Stimulated activated CD8-positive, alpha-beta memory T cell treated with anti-CD3 and anti-CD28 coated beads, Interleukin-7, amount 100 ng/mL, for 1 hour (primary cell): Measurements from ENCODE around the gene CAPZB.
"Not testable (repeated sequence)": the region's sequence is repeated elsewhere in the genome, so short reads cannot be mapped to it uniquely, and the experiment has no call there.

Source experiments
- DNase-seq, 2 donors: peaks; one replicate each; pipeline ENCODE4 v3.0.0-alpha.2; 2020; ENCODE audit warnings: low read depth in 2 of 2

Gene CAPZB

GRCh38 chr1:19497443-19497842 is 12.1 kb upstream of the CAPZB start:
- not testable (repeated sequence) for DNase-seq

GRCh38 chr1:19496527-19496874 is 11.2 kb upstream of the CAPZB start:
- no peak for DNase-seq

GRCh38 chr1:19495799-19496526 is 10.6 kb upstream of the CAPZB start:
- DNase-seq = no peak

- DNase-seq = no peak
Observed at GRCh38 chr1:19495000-19495656, 9.8 kb upstream of the CAPZB start.

DNA sequence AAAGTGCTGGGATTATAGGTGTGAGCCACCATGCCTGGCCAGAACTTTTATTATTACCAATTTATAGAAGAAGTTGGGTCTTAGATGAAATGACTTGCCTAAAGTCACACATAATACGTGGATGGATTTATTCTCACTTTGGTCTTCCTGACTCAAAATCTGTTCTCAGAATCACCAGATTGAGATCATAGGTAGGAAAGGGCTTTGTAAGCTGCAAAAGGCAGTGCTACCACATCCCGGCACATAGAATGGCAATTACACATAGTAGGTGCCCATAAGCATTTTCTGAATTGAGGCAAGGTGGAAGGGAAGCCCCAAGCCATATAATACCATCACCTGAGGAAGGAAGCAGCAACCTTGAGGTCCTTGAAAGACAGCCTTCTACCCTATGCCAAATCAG is 8.2 kb upstream of the CAPZB start:
- DNase-seq = no peak

- no peak for DNase-seq
Observed at GRCh38 chr1:19489996-19490395, 4.7 kb upstream of the CAPZB start.

DNA sequence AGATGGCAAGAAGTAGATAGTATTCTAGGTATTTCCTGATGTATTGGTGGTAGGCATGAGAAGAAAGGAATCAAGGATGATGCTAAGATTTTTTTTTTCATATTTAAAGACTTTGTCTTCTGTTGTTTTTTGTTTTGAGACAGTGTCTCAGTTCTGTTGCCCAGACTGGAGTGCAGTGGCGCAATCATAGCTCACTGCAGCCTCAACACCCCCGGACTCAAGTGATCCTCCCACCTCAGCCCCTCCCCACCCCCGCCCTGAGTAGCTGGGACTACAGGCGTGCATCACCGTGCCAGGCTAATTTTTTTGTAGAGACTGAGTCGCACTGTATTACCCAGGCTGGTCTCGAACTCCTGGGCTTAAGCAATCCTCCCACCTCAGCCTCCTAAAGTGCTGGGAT is 2.8 kb upstream of the CAPZB start:
- no peak for DNase-seq

DNA sequence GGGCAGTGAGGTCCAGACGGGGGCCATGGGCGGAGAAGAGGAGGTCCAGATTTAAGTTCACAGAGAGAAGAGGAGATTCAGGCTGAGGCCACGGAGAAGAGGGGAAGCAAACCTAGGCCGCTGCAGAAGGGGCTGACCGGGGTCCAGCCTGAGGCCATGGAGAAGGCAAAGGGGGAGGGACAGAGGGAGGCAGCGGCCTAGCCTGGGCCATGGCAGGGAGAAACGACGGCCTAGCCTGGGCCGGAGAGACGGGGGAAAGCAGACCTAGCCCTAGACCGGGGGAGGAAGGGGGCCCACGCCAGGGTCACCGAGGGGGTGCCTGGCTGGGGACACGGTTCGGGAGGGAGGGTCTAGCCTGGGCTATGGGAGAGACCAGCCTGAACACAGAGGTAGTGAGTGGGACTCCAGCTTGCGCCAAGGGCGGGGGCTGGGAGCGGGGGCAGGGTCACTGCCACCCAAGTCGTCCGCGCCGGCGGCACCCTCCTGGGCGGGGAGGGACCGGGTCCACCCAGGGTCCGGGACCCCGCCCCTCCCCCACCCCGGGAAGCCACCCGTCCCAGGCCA is 459 bp downstream of the CAPZB start:
- DNase-seq = no peak

GRCh38 chr1:19484338-19484797 is 971 bp downstream of the CAPZB start:
- no peak for DNase-seq

DNA sequence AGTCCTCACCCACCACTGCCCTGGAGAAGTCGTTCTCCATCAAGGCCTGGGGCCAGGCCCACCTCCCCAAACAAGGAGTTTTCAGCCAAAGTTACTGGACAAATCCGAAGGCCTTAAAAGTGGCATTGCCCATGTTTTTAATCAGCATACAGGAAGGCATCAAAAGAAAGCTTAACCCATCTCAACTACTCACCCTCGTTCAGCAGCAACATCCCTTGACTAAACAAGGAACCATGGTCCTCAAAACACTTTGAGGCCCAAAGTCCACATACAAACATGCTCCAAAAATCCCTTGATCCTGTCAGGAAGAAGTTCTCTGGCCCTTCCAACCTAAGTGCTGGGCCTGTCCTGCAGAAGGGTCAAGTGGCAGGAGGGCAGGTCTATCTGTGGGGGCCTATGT is 1.6 kb downstream of the CAPZB start:
- no peak for DNase-seq

DNA sequence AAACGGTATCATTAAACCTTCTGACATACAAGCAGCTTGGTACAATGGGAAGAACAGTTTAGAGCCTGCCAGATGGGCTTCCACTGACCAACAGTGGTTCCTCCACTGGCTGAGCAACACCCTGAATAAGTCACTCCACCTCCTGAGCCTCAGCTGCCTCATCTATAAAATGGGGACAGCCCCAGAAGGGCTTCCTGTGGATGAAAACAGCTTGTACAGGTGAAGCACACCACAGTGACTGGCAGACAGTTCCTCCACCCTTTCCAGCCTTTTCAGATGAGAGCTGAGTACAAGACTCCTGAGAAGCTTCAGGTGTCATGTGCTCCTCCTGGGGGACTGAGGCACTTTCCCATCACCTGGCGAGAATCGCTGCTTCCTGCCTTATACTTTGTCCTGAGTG is 2.1 kb downstream of the CAPZB start:
- no peak for DNase-seq

GRCh38 chr1:19481826-19482398 is 3.4 kb downstream of the CAPZB start:
- DNase-seq = no peak

- DNase-seq = no peak
Observed at GRCh38 chr1:19480282-19480681, 5.1 kb downstream of the CAPZB start.

DNA sequence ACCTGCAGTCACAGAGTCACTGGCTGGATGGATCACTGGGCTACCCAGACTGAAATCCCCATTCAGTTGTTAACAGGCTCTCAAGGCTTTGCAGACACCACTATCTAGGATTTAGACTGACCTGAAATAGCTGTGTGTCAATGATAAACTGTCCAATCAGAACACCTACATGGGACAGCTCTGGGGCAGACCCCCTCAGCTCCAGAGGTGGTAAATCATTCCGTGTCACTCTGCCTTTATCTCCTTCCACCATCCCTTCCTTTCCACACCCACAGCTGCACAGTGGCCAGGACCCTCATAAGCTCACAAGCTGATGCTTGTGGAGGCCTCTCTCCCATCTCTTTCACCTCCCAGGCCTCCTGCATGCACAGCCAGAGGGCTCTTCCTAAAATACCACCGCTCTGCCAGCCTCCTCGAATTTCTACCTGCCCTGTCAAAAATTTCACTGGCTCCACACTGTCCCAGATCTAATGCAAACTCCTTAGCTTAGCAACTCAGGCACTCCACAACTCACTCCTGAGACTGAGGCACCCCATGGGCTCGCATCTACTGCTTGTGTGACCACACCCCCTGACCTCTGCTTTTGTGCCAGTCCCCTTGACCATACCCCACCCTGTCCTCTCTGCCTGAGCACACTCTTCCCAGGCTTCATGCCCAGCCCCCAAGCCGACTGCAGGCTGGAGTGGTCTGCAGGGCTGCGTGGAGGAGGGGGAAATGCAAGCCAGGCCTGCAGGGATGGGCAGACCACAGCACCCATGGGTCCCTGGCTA is 5.8 kb downstream of the CAPZB start:
- no peak for DNase-seq

DNA sequence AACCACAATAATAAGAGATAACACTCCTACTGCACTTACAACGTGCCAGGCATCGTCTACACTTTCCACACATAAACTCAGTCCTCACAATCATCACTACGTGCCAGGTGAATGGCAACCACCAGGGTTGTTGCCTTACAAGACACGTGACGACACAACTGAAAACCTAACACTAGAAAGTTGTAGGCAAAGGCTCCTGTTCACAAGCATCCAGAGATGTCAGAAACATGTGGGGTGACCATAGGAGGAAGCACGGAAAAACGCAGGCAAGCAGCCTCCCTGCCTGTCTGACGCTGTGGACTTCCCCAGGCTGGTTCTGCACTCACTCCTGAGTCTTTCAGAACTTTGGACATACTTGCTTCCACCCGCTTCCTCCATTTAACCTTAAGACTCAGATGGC is 7.0 kb downstream of the CAPZB start:
- DNase-seq = no peak

- DNase-seq = no peak
Observed at GRCh38 chr1:19477284-19478249, 7.8 kb downstream of the CAPZB start.

DNA sequence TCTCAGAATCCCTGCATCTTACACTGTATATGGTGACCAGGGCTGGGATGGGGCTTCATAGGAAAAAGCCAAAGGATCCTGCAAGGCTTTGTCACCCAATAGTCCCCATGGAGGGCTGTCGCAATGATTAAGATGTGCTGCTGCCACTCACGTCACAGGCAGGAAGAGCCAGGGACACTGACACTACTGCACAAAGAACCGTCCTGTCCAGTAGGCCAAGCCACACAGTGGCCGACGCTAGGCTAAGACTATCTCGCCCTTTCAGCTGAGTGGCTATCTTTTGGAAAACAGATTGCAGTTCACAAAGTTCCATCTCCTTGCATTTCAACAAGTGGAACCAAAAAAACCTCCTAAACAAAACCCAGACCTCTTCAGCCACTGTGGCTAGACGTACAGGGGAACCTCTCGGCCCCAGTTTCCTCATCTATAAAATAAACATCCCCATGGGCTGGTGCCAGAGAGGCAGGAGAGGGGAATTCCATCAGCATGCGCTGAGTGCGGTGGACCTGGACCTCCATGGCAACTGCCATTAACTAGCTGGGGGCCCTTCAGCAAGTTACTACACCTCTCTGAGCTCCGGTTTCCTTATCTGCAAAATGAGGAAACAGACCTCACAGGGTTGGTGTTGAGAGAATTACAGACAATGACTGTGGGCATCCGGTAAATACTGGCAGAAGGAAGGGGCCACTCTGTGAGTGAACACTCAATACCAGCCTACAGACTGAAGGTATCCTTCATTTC is 8.7 kb downstream of the CAPZB start:
- no peak for DNase-seq

DNA sequence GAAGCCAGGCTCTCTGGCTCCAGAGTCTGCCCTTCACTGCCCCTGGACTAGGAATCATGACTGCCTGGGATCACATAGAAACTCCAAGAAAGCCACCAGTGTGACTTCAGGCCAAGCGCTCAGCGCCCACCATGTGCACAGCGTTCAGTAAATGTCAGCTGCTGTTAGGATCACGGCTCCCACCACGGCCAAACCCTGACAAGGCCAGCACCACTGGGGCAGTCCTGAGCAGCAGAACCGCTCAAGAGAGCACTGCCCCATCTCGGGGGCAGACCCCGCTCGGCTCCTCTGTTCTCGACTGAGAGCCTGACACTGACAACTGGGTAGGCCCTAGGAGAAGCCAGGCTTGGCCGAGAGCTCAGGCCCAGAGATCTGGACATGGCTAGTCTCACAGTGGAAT is 10.0 kb downstream of the CAPZB start:
- DNase-seq = no peak

DNA sequence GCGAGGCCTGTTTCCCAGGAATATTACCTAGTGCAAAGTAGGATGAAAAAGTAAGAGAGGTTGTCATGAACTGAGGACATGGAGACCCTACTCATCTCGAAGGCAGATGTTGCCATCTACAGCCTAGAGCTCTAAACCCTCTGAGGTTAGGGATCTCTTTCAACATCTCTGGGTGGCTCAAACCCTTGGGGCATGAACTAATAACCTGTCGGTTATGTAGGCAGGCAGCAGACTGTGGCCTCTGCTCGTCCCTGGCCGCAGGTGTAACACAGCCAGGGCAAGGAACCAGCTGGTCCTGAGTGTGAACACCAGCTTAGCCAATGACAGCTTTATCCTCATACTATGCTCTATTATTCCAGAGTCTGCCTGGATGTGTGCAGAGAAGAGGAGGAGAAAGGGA is 13.2 kb downstream of the CAPZB start:
- no peak for DNase-seq

DNA sequence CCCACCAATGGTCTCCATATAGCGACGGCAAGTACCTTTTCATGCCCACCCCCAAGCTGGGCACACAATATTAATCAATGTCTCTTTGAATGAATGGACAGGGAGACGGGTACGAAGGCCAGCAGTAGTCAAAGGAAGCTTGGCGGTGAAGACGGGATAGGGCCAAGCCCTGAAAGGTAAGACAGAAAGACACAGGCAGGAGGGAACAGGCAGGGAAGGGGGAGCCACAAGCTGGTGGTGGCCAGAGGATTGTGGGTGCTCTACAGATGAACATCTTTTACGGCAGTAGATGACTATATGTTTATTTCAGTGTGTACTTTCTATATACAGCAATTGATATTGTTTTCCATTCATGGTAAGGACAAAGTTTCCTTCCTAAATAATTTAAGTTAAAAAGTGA is 16.3 kb downstream of the CAPZB start:
- DNase-seq = no peak
